B cell (primary cell): ENCODE data around the gene LPCAT1. TPM values are rescaled to one million over a fixed set of nuclear protein-coding genes. Genes with fewer than 3 reads are reported as not detected.
"Not testable (repeated sequence)": the region's sequence is repeated elsewhere in the genome, so short reads cannot be mapped to it uniquely, and the experiment has no call there.

Source experiments
- ATAC-seq: fragments of 200-7000 bp; cut with Tn5 transposase; one replicate; pipeline ENCODE4 v1.10.0; 2021; ENCODE audit warnings: low read depth, mild to moderate bottlenecking, moderate number of reproducible peaks, moderate library complexity
- CTCF ChIA-PET: fragments of 350-600 bp; sonication (Branson Sonifier 250); formaldehyde crosslinking; loops from one replicate; lab custom pipeline; 2021; ENCODE audit warnings: antibody characterized with exemption, inconsistent platforms; lab: Charles Lee
- POLR2A ChIA-PET: fragments of 350-600 bp; sonication (Branson Sonifier 250); formaldehyde crosslinking; loops from one replicate; lab custom pipeline; 2021; ENCODE audit warnings: antibody characterized with exemption; lab: Charles Lee
- DNase-seq: peaks from one replicate; pipeline ENCODE4 v3.0.0; 2013
- H2AFZ ChIP-seq: 2 replicates; pipeline ENCODE4 v1.6.1; 2012; ENCODE audit warnings: mild to moderate bottlenecking, low read depth, low read length; ENCODE audit not compliant: insufficient read depth, poor library complexity, severe bottlenecking
- H3K27ac ChIP-seq, 2 donors: 1 replicate in 1 of 2; 2 replicates in 1 of 2; pipeline ENCODE4 v1.5.1; 2012 to 2013; ENCODE audit warnings: low read length in 2 of 2, mild to moderate bottlenecking in 2 of 2, moderate library complexity in 1 of 2
- H3K27me3 ChIP-seq, 4 experiments: fragments of 200-600 bp in 1 of 4; sonication (generic) in 1 of 4; replicated peaks in 1 of 4; 1 replicate in 2 of 4; 2 replicates in 2 of 4; pipeline versions ENCODE4 v1.6.1 to v1.7.0; 2013 to 2016; ENCODE audit warnings: low read length in 3 of 4, mild to moderate bottlenecking in 2 of 4, mixed read lengths in 1 of 4, moderate library complexity in 1 of 4; ENCODE audit not compliant: insufficient read depth in 4 of 4, control insufficient read depth in 3 of 4; ENCODE audit errors: control extremely low read depth in 1 of 4
- H3K36me3 ChIP-seq, 2 experiments: replicated peaks in 1 of 2; 1 replicate in 1 of 2; 2 replicates in 1 of 2; pipeline versions ENCODE4 v1.6.1 to v1.7.1; 2013; ENCODE audit warnings: low read length in 1 of 2; ENCODE audit not compliant: insufficient read depth in 2 of 2, control insufficient read depth in 1 of 2; ENCODE audit errors: control extremely low read depth in 1 of 2, extremely low read depth in 1 of 2
- H3K4me1 ChIP-seq, 2 donors: fragments of 200-600 bp in 1 of 2; sonication (generic) in 1 of 2; 1 replicate in 1 of 2; 2 replicates in 1 of 2; pipeline versions ENCODE4 v1.5.1 to v1.6.1; 2013 to 2017; ENCODE audit warnings: low read length in 2 of 2; ENCODE audit not compliant: control insufficient read depth in 2 of 2, insufficient read depth in 2 of 2
- H3K4me2 ChIP-seq: replicated peaks from 2 replicates; pipeline ENCODE3; 2012; ENCODE audit warnings: mild to moderate bottlenecking, low read depth, low read length; ENCODE audit not compliant: poor library complexity, severe bottlenecking
- H3K4me3 ChIP-seq, 5 experiments: fragments of 200-600 bp in 1 of 5; sonication (generic) in 1 of 5; 1 replicate in 3 of 5; 2 replicates in 2 of 5; pipeline versions ENCODE4 v1.5.1 to v1.7.0; 2011 to 2016; ENCODE audit warnings: low read length in 4 of 5, mild to moderate bottlenecking in 4 of 5, low read depth in 2 of 5, control low read depth in 1 of 5, moderate library complexity in 1 of 5; ENCODE audit not compliant: insufficient read depth in 1 of 5; ENCODE audit errors: control extremely low read depth in 1 of 5, extremely low read depth in 1 of 5
- H3K79me2 ChIP-seq: fragments of 200-600 bp; sonication (generic); one replicate; pipeline ENCODE4 v1.6.0; 2016; ENCODE audit warnings: low read length; ENCODE audit not compliant: control insufficient read depth, insufficient read depth
- H3K9ac ChIP-seq: fragments of 200-600 bp; sonication (generic); 2 replicates; pipeline ENCODE4 v1.6.1; 2017; ENCODE audit warnings: mild to moderate bottlenecking, low read length, moderate library complexity
- H3K9me3 ChIP-seq, 3 donors: one replicate each; pipeline versions ENCODE4 v1.6.1 to v1.7.1; 2013; ENCODE audit warnings: low read length in 2 of 3; ENCODE audit not compliant: control insufficient read depth in 2 of 3, insufficient read depth in 1 of 3; ENCODE audit errors: control extremely low read depth in 1 of 3
- H4K20me1 ChIP-seq: 2 replicates; pipeline ENCODE4 v1.6.0; 2012; ENCODE audit warnings: mild to moderate bottlenecking, low read length; ENCODE audit not compliant: insufficient read depth, control insufficient read depth, poor library complexity, severe bottlenecking
- H3K27ac Mint-ChIP-seq: one replicate; pipeline ENCODE4 v1.8.0; 2021; ENCODE audit warnings: mixed read lengths
- H3K27me3 Mint-ChIP-seq: one replicate; pipeline ENCODE4 v1.8.0; 2021; ENCODE audit warnings: mixed read lengths
- H3K4me1 Mint-ChIP-seq: one replicate; pipeline ENCODE4 v1.8.0; 2021; ENCODE audit warnings: mixed read lengths
- H3K4me3 Mint-ChIP-seq: one replicate; pipeline ENCODE4 v1.8.0; 2021; ENCODE audit warnings: mixed read lengths
- H3K9me3 Mint-ChIP-seq: one replicate; pipeline ENCODE4 v1.8.0; 2022; ENCODE audit warnings: mixed read lengths; ENCODE audit not compliant: insufficient read depth
- EZH2 ChIP-seq: IDR thresholded peaks from 2 replicates; pipeline ENCODE4 v1.6.1; 2012; ENCODE audit warnings: borderline replicate concordance, low read depth, mild to moderate bottlenecking, moderate library complexity, low read length; ENCODE audit not compliant: insufficient read depth, poor library complexity, severe bottlenecking
- WGBS: methylation state at CpG from one replicate; pipeline ENCODE4 v1.1.5; 2013; ENCODE audit warnings: missing lambda C conversion rate; ENCODE audit not compliant: insufficient coverage; 5-methylcytosine and 5-hydroxymethylcytosine counted together
- intact Hi-C: fragments of 100-400 bp; cut with micrococcal nuclease; formaldehyde crosslinking; loops from one replicate; pipeline ENCODE4 v1.10.0; 2022
- polyA plus RNA-seq: library from polyadenylated mRNA; depleted of rRNA; stranded (reverse); fragments of >200 nt; gene quantifications from 2 replicates; pipeline ENCODE4 v1.2.3, GENCODE V29; 2012
- total RNA-seq, 2 donors: library from RNA; stranded (reverse); fragments of 120-200 nt in 1 of 2; gene quantifications; 1 replicate in 1 of 2; 2 replicates in 1 of 2; pipeline versions ENCODE4 v1.2.3 to v1.2.4, GENCODE V29; 2013 to 2022
- TF ChIP-seq, protein P1 (sequence below): fragments of 200-600 bp; IDR thresholded peaks from one replicate; pipeline ENCODE4 v1.8.0; 2022; ENCODE audit warnings: antibody characterized with exemption, mild to moderate bottlenecking

The LPCAT1 gene
- total and polyA plus RNA-seq, 2 donors (not counting 1 experiment from before 2014, with no cell fraction given): 94.8 to 159 TPM

DNA sequence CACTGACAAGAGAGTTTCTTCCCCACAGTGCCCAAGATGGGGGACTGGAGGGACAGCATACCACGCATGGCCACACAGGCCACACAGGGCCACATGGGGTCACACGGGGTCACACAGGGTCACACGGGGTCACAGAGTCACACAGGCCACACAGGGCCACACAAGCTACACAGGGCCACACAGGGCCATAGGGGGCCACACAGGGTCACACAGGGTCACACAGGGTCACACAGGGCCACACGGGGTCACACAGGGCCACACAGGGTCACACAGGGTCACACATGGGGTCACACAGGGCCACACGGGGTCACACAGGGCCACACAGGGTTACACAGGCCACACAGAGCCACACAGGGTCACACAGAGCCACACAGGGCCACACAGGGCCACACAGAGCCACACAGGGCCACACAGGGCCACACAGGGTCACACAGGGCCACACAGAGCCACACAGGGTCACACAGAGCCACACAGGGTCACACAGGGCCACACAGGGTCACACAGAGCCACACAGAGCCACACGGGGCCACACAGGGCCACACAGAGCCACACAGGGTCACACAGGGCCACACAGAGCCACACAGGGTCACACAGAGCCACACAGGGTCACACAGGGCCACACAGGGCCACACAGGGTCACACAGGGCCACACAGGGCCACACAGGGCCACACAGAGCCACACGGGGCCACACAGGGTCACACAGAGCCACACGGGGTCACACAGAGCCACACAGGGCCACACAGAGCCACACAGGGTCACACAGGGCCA is 15.8 kb upstream of the LPCAT1 start:
- H3K4me1 Mint-ChIP-seq: peaks cover 32% of the 10 kb centered on the region
- Histone ChIP-seq H3K4me1 (peaks cover 19% of the 10 kb centered on the region in 2 donors), H3K9me3 (peaks cover 0 to 11% (median 0%) of the 10 kb centered on the region in 3 donors), H3K27ac (peak overlapping the region; percentile 22 to 76)
- H3K36me3 ChIP-seq, ATAC-seq, H3K27me3 ChIP-seq, H2AFZ ChIP-seq, H3K9ac ChIP-seq, H3K4me3 ChIP-seq, DNase-seq, H3K27me3 Mint-ChIP-seq, POLR2A ChIA-PET, H4K20me1 ChIP-seq, H3K4me3 Mint-ChIP-seq, H3K4me2 ChIP-seq, H3K9me3 Mint-ChIP-seq, H3K79me2 ChIP-seq: not testable (repeated sequence)
- 88% methylated on average over 6 of the region's 8 CpGs for WGBS
- CTCF ChIA-PET: interaction anchor here (0.8 to 1.4 kb wide), 3 partner anchors 55 to 60 kb away, joined by 3 to 6 read pairs (median 3); no protein-coding TSS in a partner anchor
- intact Hi-C loops: loop anchor here (10.0 kb wide), 1 partner anchor 55 kb away; no protein-coding TSS in a partner anchor
- H3K27ac Mint-ChIP-seq: peak overlapping the region; percentile 76

DNA sequence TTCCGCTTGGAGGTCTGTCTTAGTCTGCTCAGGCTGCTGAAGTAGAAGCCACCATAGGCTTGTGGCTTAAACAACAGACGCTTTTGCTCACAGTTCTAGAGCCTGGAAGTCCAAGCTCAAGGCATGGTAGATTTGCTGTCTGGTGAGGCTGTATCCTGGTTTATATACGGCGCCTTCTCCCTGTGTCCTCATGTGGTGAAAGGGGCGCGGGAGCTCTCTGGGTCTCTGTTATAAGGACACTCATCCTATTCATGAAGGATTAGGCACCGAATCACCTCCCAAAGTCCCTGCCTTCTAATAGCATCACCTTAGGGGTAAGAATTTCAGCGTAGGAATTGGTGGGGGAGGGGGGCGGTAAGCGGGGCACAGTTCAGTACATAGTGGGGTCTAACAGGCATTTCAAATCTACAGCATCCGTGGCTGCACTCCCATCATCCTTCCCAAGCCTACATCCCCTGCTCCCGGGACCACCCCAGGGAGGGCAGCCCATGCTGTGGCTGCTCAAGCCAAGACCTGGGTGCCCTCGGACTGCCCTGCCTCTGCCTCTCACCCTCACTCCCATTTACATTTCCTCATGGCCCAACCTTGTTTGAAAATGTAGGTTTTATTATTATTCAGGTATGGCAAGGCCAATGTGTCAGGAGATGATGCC is 15.1 kb upstream of the LPCAT1 start:
- WGBS: 100% methylated on average over 6 of the region's 13 CpGs
- no peak overlapping the region for H3K4me2 ChIP-seq
- no peak overlapping the region for H3K9ac ChIP-seq
- intact Hi-C loops: loop anchor here (10.0 kb wide), 1 partner anchor 56 kb away; no protein-coding TSS in a partner anchor
- POLR2A ChIA-PET: no interaction called here
- no peaks in the 10 kb centered on the region for H3K9me3 Mint-ChIP-seq
- DNase-seq (no peak), ATAC-seq (no peak)
- peaks cover 0 to 11% (median 0%) of the 10 kb centered on the region in 3 donors for H3K9me3 ChIP-seq
- H3K36me3 ChIP-seq: no peaks in the 10 kb centered on the region
- H3K79me2 ChIP-seq: no peaks in the 10 kb centered on the region
- peak overlapping the region; percentile 76 for H3K27ac Mint-ChIP-seq
- H4K20me1 ChIP-seq: no peaks in the 10 kb centered on the region
- H3K27me3 Mint-ChIP-seq: no peaks in the 10 kb centered on the region
- H3K27ac ChIP-seq: peak overlapping the region; percentile 22 to 76
- H3K4me3 Mint-ChIP-seq: peak overlapping the region; percentile 30
- no peaks in the 10 kb centered on the region for H3K27me3 ChIP-seq
- TF ChIP-seq EZH2: no peak
- TF ChIP-seq, protein P1, sequence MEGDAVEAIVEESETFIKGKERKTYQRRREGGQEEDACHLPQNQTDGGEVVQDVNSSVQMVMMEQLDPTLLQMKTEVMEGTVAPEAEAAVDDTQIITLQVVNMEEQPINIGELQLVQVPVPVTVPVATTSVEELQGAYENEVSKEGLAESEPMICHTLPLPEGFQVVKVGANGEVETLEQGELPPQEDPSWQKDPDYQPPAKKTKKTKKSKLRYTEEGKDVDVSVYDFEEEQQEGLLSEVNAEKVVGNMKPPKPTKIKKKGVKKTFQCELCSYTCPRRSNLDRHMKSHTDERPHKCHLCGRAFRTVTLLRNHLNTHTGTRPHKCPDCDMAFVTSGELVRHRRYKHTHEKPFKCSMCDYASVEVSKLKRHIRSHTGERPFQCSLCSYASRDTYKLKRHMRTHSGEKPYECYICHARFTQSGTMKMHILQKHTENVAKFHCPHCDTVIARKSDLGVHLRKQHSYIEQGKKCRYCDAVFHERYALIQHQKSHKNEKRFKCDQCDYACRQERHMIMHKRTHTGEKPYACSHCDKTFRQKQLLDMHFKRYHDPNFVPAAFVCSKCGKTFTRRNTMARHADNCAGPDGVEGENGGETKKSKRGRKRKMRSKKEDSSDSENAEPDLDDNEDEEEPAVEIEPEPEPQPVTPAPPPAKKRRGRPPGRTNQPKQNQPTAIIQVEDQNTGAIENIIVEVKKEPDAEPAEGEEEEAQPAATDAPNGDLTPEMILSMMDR: no peak
- H2AFZ ChIP-seq: no peak overlapping the region
- H3K4me1 Mint-ChIP-seq: peaks cover 32% of the 10 kb centered on the region
- peaks cover 19% of the 10 kb centered on the region in 2 donors for H3K4me1 ChIP-seq
- no peak overlapping the region for H3K4me3 ChIP-seq
- CTCF ChIA-PET: interaction anchor here (0.8 to 1.2 kb wide), 2 partner anchors 54 to 57 kb away, joined by 3 read pairs; no protein-coding TSS in a partner anchor
